HG02759 (cell line): ENCODE results near the gene SV2C.
"Not testable (repeated sequence)": the region's sequence is repeated elsewhere in the genome, so short reads cannot be mapped to it uniquely, and the experiment has no call there.

Source experiments
- ATAC-seq: cut with Tn5 transposase; IDR thresholded peaks from one replicate; pipeline ENCODE4 v1.9.1; 2021; ENCODE audit warnings: mild to moderate bottlenecking, moderate library complexity; ENCODE audit not compliant: unreplicated experiment

Gene SV2C

GRCh38 chr5:76082772-76083554, at the start of gene SV2C:
TSS of gene SV2C (plus strand) at chr5:76083383. CDS start at chr5:76131751, 48,368 bp downstream.
- ATAC-seq, result no peak

GRCh38 chr5:76037736-76038151, 45.4 kb upstream of the SV2C start:
- ATAC-seq, result not testable (repeated sequence)

GRCh38 chr5:76038212-76038611, 45.0 kb upstream of the SV2C start:
- no peak for ATAC-seq

- no peak for ATAC-seq
Observed at GRCh38 chr5:76040806-76041205, 42.4 kb upstream of the SV2C start.

GRCh38 chr5:76041863-76042262, 41.3 kb upstream of the SV2C start:
- no peak for ATAC-seq

- no peak for ATAC-seq
Observed at GRCh38 chr5:76046741-76047140, 36.4 kb upstream of the SV2C start.

- ATAC-seq, result no peak
Observed at GRCh38 chr5:76050134-76050533, 33.0 kb upstream of the SV2C start.

- no peak for ATAC-seq
Observed at GRCh38 chr5:76062502-76063041, 20.6 kb upstream of the SV2C start.

- ATAC-seq, result no peak
Observed at GRCh38 chr5:76065258-76065657, 17.9 kb upstream of the SV2C start.

GRCh38 chr5:76069061-76069735, 14.0 kb upstream of the SV2C start:
- no peak for ATAC-seq

GRCh38 chr5:76074487-76075065, 8.6 kb upstream of the SV2C start:
- ATAC-seq, result no peak

- ATAC-seq, result no peak
Observed at GRCh38 chr5:76081811-76082771, 1.1 kb upstream of the SV2C start.

- no peak for ATAC-seq
Observed at GRCh38 chr5:76083555-76084495, 642 bp downstream of the SV2C start.

GRCh38 chr5:76084496-76085242, 1.5 kb downstream of the SV2C start:
- ATAC-seq, result no peak

GRCh38 chr5:76085243-76085579, 2.0 kb downstream of the SV2C start:
- no peak for ATAC-seq

- no peak for ATAC-seq
Observed at GRCh38 chr5:76086095-76086494, 2.9 kb downstream of the SV2C start.

- ATAC-seq, result not testable (repeated sequence)
Observed at GRCh38 chr5:76089156-76089555, 6.0 kb downstream of the SV2C start.

GRCh38 chr5:76091351-76091750, 8.2 kb downstream of the SV2C start:
- ATAC-seq, result no peak

GRCh38 chr5:76099286-76099702, 16.1 kb downstream of the SV2C start:
- no peak for ATAC-seq
